Liver (tissue), 9 donors: ENCODE data around the gene CACNA1E. TPM values are rescaled to one million over a fixed set of nuclear protein-coding genes. Genes with fewer than 3 reads are reported as not detected.

ENCODE experiments used
- DNase-seq: peaks from one replicate; pipeline ENCODE4 v3.0.0-alpha.2; 2017; ENCODE audit warnings: low spot score
- H3K27ac ChIP-seq, 2 donors: one replicate each; pipeline ENCODE4 v1.7.0; 2013; ENCODE audit warnings: inconsistent platforms in 2 of 2, low read length in 2 of 2, control low read depth in 1 of 2, low read depth in 1 of 2, mild to moderate bottlenecking in 1 of 2
- H3K27me3 ChIP-seq, 4 donors: one replicate each; pipeline versions ENCODE4 v1.6.1 to v1.7.0; 2013; ENCODE audit warnings: low read length in 3 of 4, inconsistent platforms in 1 of 4, mild to moderate bottlenecking in 1 of 4, moderate library complexity in 1 of 4; ENCODE audit not compliant: control insufficient read depth in 4 of 4, insufficient read depth in 4 of 4
- H3K36me3 ChIP-seq, 4 donors: one replicate each; pipeline versions ENCODE4 v1.6.1 to v1.7.0; 2013; ENCODE audit warnings: low read length in 3 of 4, mild to moderate bottlenecking in 3 of 4, low read depth in 1 of 4, moderate library complexity in 1 of 4; ENCODE audit not compliant: control insufficient read depth in 4 of 4, insufficient read depth in 3 of 4
- H3K4me1 ChIP-seq, 4 donors: one replicate each; pipeline versions ENCODE4 v1.6.1 to v1.7.0; 2013; ENCODE audit warnings: low read length in 3 of 4, mild to moderate bottlenecking in 3 of 4, moderate library complexity in 1 of 4; ENCODE audit not compliant: control insufficient read depth in 4 of 4, insufficient read depth in 4 of 4
- H3K4me3 ChIP-seq, 3 donors: one replicate each; pipeline versions ENCODE4 v1.6.1 to v1.7.0; 2013; ENCODE audit warnings: low read length in 3 of 3, control low read depth in 1 of 3, low read depth in 1 of 3, mild to moderate bottlenecking in 1 of 3
- H3K9ac ChIP-seq, 2 donors: one replicate each; pipeline ENCODE4 v1.7.0; 2013; ENCODE audit warnings: low read length in 2 of 2, mild to moderate bottlenecking in 2 of 2, moderate library complexity in 2 of 2, control low read depth in 1 of 2, low read depth in 1 of 2
- H3K9me3 ChIP-seq, 4 donors: one replicate each; pipeline versions ENCODE4 v1.6.1 to v1.7.0; 2013; ENCODE audit warnings: low read length in 3 of 4; ENCODE audit not compliant: control insufficient read depth in 4 of 4
- CTCF ChIP-seq: fragments of 150-350 bp; IDR thresholded peaks from 2 replicates; pipeline ENCODE4 v1.5.1; 2017; ENCODE audit warnings: improper control_type of control experiment, low read depth, low read length; ENCODE audit not compliant: missing input control
- EGR1 ChIP-seq, 2 donors: IDR thresholded peaks; 2 replicates each; pipeline ENCODE4 v1.6.1; 2016 to 2018; ENCODE audit warnings: antibody characterized with exemption in 2 of 2, low read depth in 2 of 2
- FOXA1 ChIP-seq: IDR thresholded peaks from 2 replicates; pipeline ENCODE4 v1.6.1; 2016; ENCODE audit warnings: antibody characterized with exemption
- FOXA2 ChIP-seq: IDR thresholded peaks from 2 replicates; pipeline ENCODE4 v1.6.1; 2016; ENCODE audit warnings: antibody characterized with exemption
- GABPA ChIP-seq, 2 donors: IDR thresholded peaks in 1 of 2; conservative IDR thresholded peaks in 1 of 2; 2 replicates each; pipeline ENCODE4 v1.6.1; 2016; ENCODE audit warnings: antibody characterized with exemption in 2 of 2, mild to moderate bottlenecking in 1 of 2, moderate library complexity in 1 of 2
- HNF4A ChIP-seq, 2 donors: conservative IDR thresholded peaks; 2 replicates each; pipeline ENCODE4 v1.6.1; 2016; ENCODE audit warnings: antibody characterized with exemption in 2 of 2, mild to moderate bottlenecking in 2 of 2
- HNF4G ChIP-seq: IDR thresholded peaks from 2 replicates; pipeline ENCODE4 v1.6.1; 2016; ENCODE audit warnings: antibody characterized with exemption
- JUND ChIP-seq, 2 donors: IDR thresholded peaks; 2 replicates each; pipeline ENCODE4 v1.6.1; 2016; ENCODE audit warnings: antibody characterized with exemption in 2 of 2
- NR2F2 ChIP-seq: IDR thresholded peaks from 2 replicates; pipeline ENCODE4 v1.6.1; 2016; ENCODE audit warnings: antibody characterized with exemption
- RAD21 ChIP-seq, 2 donors: IDR thresholded peaks; 2 replicates each; pipeline ENCODE4 v1.6.1; 2016; ENCODE audit warnings: antibody characterized with exemption in 2 of 2, mild to moderate bottlenecking in 2 of 2
- RXRA ChIP-seq, 2 donors: IDR thresholded peaks; 2 replicates each; pipeline ENCODE4 v1.6.1; 2017 to 2018; ENCODE audit warnings: antibody characterized with exemption in 2 of 2, mild to moderate bottlenecking in 1 of 2
- SP1 ChIP-seq: IDR thresholded peaks from 2 replicates; pipeline ENCODE4 v1.6.1; 2018; ENCODE audit warnings: antibody characterized with exemption, mild to moderate bottlenecking
- TAF1 ChIP-seq: conservative IDR thresholded peaks from 2 replicates; pipeline ENCODE4 v1.6.1; 2016; ENCODE audit warnings: antibody characterized with exemption, mild to moderate bottlenecking
- YY1 ChIP-seq: IDR thresholded peaks from 2 replicates; pipeline ENCODE4 v1.6.1; 2016; ENCODE audit warnings: antibody characterized with exemption, mild to moderate bottlenecking
- ZBTB33 ChIP-seq: IDR thresholded peaks from 2 replicates; pipeline ENCODE4 v1.6.1; 2016; ENCODE audit warnings: antibody characterized with exemption
- WGBS: extraction: QIAGEN DNeasy Blood & Tissue Kit; methylation state at CpG from one replicate; pipeline ENCODE4 v1.1.7; 2013; 5-methylcytosine and 5-hydroxymethylcytosine counted together
- polyA plus RNA-seq, 2 donors: library from polyadenylated mRNA; stranded (reverse) in 1 of 2; unstranded in 1 of 2; fragments of 200-250 nt in 1 of 2; fragments of >200 nt in 1 of 2; fragmentation: Nextera tagmentation in 1 of 2; extraction: Ambion mirVana in 1 of 2; gene quantifications; one replicate each; pipeline versions ENCODE4 v1.2.1 to v1.2.3, GENCODE V29; 2013 to 2015
- total RNA-seq, 2 donors: library from RNA; depleted of rRNA; stranded (reverse); fragments of >200 nt; gene quantifications; one replicate each; pipeline ENCODE4 v1.2.3, GENCODE V29; 2014
- TF ChIP-seq, protein P1 (sequence below): IDR thresholded peaks from 2 replicates; pipeline ENCODE4 v1.6.1; 2016; ENCODE audit warnings: antibody characterized with exemption, mild to moderate bottlenecking
- TF ChIP-seq, protein P2 (sequence below): IDR thresholded peaks from 2 replicates; pipeline ENCODE4 v1.6.1; 2016; ENCODE audit warnings: antibody characterized with exemption
- TF ChIP-seq, protein P3 (sequence below): IDR thresholded peaks from 2 replicates; pipeline ENCODE4 v1.6.1; 2016; ENCODE audit warnings: antibody characterized with exemption
- donor health status: healthy.
- donor health status: healthy.
- donor health status: healthy.
- donor health status: healthy.
- donor health status: healthy.

Gene CACNA1E
- total and polyA plus RNA-seq, 4 donors = under 0.01 to 0.08 (median 0.01) TPM; not detected in 1

DNA sequence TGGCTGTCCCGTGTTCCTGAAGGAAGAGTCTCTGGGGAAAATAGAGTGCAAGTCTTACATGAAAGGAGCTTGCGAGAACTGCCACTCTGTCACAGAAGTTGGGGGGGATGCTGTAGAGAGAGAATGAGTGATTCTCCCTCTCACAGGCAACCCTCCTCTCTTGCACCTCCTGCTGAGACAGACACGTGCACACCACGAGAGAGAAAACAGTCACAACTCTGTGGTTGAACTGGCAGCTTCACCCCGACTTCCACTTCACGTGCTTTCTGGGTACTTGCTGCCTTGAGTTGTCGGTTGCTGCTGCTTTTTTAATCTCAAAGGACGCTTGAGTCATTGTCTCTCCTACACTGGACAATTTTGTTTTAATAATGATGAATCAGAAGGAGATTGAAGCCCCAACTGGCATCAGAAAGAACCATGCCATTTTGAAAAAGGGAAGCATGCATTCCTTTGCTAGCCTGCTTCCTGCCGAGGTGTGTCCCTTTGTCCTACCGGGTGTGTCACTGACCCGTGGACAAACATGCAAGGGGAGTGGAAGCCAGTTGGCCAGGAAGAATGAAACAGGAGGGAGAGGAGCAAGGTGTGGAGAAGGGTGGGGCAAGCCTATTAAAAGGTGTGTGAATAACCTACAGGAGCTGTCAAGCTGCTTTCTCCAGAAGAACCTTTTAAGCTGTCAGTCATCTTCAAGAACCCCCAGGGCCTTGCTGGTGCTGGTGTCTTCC, 164.2 kb downstream of the CACNA1E start (continued):
- TF ChIP-seq ZBTB33 (no peak), FOXA1 (no peak), HNF4G (no peak), FOXA2 (no peak), EGR1 (IDR thresholded peaks at IDR 0.05; ENCODE audit: low read depth in 2 of 2) (no peak), TAF1 (no peak)

DNA sequence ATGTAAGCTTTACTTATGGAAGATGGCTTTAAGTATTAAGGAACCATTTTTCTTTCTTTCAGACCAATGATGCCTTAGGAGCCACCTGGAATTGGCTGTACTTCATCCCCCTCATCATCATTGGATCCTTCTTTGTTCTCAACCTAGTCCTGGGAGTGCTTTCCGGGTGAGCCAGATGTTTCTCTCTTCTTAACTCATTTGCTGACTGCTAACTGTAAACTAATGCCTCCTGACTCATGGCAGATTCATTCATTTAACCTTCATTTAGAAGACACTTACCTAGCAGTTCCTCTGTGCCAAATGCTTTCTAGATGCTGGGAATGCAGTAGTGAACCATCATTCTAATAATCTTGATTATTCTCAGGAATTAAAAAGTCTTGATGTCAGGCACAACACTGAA, 168.0 kb downstream of the CACNA1E start:
- H3K27me3 ChIP-seq = no peaks in the 10 kb centered on the region
- no peaks in the 10 kb centered on the region for H3K4me1 ChIP-seq
- WGBS = 80% methylated on average over 1 of the region's 1 CpG
- no peaks in the 10 kb centered on the region for H3K36me3 ChIP-seq
- no peak overlapping the region for H3K4me3 ChIP-seq
- H3K27ac ChIP-seq = no peak overlapping the region
- no peak for DNase-seq
- no peaks in the 10 kb centered on the region for H3K9me3 ChIP-seq
- TF ChIP-seq ZBTB33 (no peak), RAD21 (IDR thresholded peaks at IDR 0.05) (no peak), HNF4A (conservative IDR thresholded peaks at IDR 0.05) (no peak), CTCF (no peak), FOXA2 (no peak), GABPA (IDR thresholded peaks at IDR 0.05 in 1 of 2, conservative IDR thresholded peaks at IDR 0.05 in 1 of 2) (no peak), YY1 (no peak), JUND (IDR thresholded peaks at IDR 0.05) (no peak), RXRA (IDR thresholded peaks at IDR 0.05) (no peak), NR2F2 (no peak), SP1 (no peak), FOXA1 (no peak), HNF4G (no peak), EGR1 (IDR thresholded peaks at IDR 0.05; ENCODE audit: low read depth in 2 of 2) (no peak), TAF1 (no peak)
- TF ChIP-seq, protein P1, sequence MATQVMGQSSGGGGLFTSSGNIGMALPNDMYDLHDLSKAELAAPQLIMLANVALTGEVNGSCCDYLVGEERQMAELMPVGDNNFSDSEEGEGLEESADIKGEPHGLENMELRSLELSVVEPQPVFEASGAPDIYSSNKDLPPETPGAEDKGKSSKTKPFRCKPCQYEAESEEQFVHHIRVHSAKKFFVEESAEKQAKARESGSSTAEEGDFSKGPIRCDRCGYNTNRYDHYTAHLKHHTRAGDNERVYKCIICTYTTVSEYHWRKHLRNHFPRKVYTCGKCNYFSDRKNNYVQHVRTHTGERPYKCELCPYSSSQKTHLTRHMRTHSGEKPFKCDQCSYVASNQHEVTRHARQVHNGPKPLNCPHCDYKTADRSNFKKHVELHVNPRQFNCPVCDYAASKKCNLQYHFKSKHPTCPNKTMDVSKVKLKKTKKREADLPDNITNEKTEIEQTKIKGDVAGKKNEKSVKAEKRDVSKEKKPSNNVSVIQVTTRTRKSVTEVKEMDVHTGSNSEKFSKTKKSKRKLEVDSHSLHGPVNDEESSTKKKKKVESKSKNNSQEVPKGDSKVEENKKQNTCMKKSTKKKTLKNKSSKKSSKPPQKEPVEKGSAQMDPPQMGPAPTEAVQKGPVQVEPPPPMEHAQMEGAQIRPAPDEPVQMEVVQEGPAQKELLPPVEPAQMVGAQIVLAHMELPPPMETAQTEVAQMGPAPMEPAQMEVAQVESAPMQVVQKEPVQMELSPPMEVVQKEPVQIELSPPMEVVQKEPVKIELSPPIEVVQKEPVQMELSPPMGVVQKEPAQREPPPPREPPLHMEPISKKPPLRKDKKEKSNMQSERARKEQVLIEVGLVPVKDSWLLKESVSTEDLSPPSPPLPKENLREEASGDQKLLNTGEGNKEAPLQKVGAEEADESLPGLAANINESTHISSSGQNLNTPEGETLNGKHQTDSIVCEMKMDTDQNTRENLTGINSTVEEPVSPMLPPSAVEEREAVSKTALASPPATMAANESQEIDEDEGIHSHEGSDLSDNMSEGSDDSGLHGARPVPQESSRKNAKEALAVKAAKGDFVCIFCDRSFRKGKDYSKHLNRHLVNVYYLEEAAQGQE = no peak
- TF ChIP-seq, protein P2, sequence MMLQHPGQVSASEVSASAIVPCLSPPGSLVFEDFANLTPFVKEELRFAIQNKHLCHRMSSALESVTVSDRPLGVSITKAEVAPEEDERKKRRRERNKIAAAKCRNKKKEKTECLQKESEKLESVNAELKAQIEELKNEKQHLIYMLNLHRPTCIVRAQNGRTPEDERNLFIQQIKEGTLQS = no peak
- TF ChIP-seq, protein P3, sequence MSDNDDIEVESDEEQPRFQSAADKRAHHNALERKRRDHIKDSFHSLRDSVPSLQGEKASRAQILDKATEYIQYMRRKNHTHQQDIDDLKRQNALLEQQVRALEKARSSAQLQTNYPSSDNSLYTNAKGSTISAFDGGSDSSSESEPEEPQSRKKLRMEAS = no peak
- no peak overlapping the region for H3K9ac ChIP-seq
